IPS DF 6.9 (cell line): ENCODE results near the gene VWA5A.
A peak's percentile ranks its signal among the peaks of the same experiment; 100 is the strongest.

Source experiments
- DNase-seq: peaks from one replicate; pipeline ENCODE4 v3.0.0-alpha.2; 2013; ENCODE audit warnings: low read depth, low spot score
- H3K27ac ChIP-seq: one replicate; pipeline ENCODE4 v1.5.1; 2013; ENCODE audit warnings: low read length, control low read depth
- H3K27me3 ChIP-seq: 2 replicates; pipeline ENCODE4 v1.6.1; 2013; ENCODE audit warnings: mild to moderate bottlenecking, low read length; ENCODE audit not compliant: control insufficient read depth, insufficient read depth
- H3K36me3 ChIP-seq: 2 replicates; pipeline ENCODE4 v1.6.1; 2013; ENCODE audit warnings: low read length; ENCODE audit not compliant: control insufficient read depth, insufficient read depth
- H3K4me1 ChIP-seq: 2 replicates; pipeline ENCODE4 v1.6.1; 2013; ENCODE audit warnings: low read length; ENCODE audit not compliant: control insufficient read depth, insufficient read depth
- H3K4me3 ChIP-seq: 2 replicates; pipeline ENCODE4 v1.5.1; 2013; ENCODE audit warnings: mild to moderate bottlenecking, low read length
- H3K9me3 ChIP-seq: 2 replicates; pipeline ENCODE4 v1.6.1; 2013; ENCODE audit warnings: low read length, inconsistent platforms; ENCODE audit not compliant: control insufficient read depth, insufficient read depth
- WGBS: extraction: QIAGEN DNeasy Blood & Tissue Kit; methylation state at CpG from one replicate; pipeline ENCODE4 v1.1.7; 2013; ENCODE audit warnings: mixed read lengths, missing lambda C conversion rate; ENCODE audit not compliant: insufficient read length, insufficient coverage; 5-methylcytosine and 5-hydroxymethylcytosine counted together

VWA5A gene, protein sequence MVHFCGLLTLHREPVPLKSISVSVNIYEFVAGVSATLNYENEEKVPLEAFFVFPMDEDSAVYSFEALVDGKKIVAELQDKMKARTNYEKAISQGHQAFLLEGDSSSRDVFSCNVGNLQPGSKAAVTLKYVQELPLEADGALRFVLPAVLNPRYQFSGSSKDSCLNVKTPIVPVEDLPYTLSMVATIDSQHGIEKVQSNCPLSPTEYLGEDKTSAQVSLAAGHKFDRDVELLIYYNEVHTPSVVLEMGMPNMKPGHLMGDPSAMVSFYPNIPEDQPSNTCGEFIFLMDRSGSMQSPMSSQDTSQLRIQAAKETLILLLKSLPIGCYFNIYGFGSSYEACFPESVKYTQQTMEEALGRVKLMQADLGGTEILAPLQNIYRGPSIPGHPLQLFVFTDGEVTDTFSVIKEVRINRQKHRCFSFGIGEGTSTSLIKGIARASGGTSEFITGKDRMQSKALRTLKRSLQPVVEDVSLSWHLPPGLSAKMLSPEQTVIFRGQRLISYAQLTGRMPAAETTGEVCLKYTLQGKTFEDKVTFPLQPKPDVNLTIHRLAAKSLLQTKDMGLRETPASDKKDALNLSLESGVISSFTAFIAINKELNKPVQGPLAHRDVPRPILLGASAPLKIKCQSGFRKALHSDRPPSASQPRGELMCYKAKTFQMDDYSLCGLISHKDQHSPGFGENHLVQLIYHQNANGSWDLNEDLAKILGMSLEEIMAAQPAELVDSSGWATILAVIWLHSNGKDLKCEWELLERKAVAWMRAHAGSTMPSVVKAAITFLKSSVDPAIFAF

DNA sequence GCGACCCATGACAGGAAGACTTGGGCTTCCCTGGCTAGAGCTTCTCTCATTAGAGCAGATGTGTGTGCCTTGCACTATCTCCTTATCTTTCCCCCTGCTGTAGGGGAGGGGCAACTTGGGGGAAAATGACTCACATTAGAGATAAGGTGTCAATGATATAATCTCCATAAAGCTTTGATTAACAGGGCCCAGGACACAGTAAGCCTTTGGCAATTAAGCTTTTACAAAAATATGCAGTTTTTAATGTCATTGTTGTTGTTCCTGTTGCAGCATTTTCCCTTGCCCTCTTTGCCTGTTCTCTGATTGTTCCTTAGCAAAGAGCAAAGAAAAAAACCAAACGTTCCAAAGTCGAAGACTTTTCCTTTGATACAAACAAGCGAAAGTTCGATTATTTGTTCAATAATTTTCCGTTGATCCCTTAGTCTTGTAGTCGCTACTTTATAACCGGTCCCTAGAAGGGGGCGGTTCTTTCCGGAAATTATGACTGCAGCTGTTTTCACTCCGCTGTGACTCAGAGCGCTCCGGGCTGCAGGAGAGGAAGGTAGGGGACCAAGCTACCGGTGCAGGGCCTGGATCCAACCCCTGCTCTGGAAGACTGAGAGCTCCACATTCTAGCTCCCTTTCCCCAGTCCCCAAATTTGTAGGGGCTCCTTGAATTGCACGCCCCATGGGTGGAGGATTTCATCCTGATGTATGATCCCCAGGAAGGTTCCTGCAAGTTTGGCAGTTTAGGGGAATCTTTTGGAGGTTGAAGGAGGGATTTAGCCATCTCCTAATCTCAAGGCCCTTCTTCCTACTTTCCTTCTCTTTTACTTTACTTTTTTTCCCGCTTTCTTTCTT, at the start of gene VWA5A:
TSS of gene VWA5A (plus strand) at position 509 of the 840 bp plus-strand sequence. CDS start 2,062 bp downstream, outside the sequence.
- Histone ChIP-seq H3K36me3 (no peaks in the 10 kb centered on the region; the same call in 1 of the 2 replicates), H3K4me3 (peak within 1 kb of the TSS; percentile 31; the same call in 1 of the 2 replicates), H3K27me3 (no peaks in the 10 kb centered on the region), H3K4me1 (no peaks in the 10 kb centered on the region), H3K27ac (no peak within 1 kb of the TSS), H3K9me3 (no peaks in the 10 kb centered on the region)
- WGBS, result no CpG with 5 or more reads among the region's 16 CpGs
- DNase-seq, result peak; percentile 61

DNA sequence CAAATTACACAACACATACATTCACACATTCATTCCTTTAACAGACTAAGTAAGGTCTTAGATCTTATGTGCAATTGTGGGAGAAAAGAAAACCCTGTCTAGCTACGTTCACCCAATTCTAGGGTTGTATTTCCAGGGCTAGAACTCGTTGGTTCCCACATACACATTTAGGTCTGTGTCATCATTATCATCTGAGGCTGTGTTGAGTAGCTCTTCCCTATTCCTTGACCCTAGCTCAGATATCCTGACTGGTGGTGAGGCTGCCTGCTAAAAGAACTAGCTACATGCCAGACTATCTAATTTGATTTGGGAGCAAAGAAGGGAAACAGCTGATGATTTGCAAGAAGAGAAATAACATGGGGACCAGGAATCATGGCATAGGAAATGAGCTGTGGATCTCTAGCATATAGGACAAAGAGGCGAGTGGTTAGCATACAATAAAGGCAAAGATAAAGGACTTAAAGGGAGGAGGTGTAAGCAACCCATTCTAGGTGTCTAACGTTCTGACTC, 46.6 kb upstream of the VWA5A start:
- Histone ChIP-seq H3K4me3 (no peak overlapping the region), H3K9me3 (no peaks in the 10 kb centered on the region), H3K36me3 (no peaks in the 10 kb centered on the region), H3K27ac (no peak overlapping the region), H3K4me1 (no peaks in the 10 kb centered on the region), H3K27me3 (no peaks in the 10 kb centered on the region)
- DNase-seq, result no peak
- WGBS, result no CpG with 5 or more reads among the region's 4 CpGs

DNA sequence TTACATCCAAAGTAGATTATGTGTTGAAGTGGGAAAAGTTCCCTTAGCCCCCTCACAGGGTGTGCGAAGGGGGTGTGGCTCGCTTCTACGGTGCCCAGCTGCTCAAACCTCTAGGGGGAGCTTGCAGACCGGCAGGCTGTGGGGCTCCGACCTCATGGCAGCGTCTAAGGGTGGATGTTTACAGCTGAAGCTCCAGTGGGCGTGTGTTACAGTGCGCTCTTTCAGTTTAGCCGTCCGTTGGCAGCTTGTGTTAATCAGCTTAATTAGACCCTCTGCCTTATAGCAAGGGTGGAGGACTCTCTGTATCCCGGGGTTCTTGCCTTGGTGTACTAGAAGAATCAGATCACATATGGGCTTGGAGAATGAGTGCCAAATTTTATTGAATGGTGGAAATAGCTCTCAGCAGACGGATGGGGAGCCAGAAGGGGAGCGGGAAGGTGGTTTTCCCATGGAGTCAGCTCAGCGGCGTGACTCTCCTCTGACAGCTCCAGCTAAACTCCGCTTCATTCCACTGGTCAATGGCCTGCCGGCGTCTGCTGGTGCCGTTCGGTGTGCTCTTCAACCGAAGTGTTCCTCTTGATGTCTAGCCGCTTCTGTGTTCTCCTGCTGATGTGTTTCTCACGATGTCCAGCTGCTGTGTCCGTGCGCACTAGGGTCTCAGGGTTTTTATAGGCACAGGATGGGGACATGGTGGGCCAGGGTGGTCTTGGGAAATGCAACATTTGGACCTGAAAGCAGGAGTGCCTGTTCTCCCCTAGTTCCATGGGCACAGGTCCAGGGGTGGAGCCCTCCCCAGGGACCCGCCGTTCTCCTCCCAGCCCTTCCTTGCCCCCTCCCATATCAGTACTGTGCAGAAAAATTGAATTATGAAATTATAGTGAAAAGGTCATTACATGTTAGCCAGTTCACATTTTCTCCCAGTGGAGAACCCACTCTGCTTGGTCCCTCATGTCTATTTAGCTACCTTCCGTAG, 45.5 kb upstream of the VWA5A start:
- H3K27me3 ChIP-seq, result no peaks in the 10 kb centered on the region
- no peak overlapping the region for H3K27ac ChIP-seq
- no peak overlapping the region for H3K4me3 ChIP-seq
- no peaks in the 10 kb centered on the region for H3K9me3 ChIP-seq
- DNase-seq, result peak; percentile 37
- H3K4me1 ChIP-seq, result no peaks in the 10 kb centered on the region
- H3K36me3 ChIP-seq, result no peaks in the 10 kb centered on the region
- no CpG with 5 or more reads among the region's 28 CpGs for WGBS

DNA sequence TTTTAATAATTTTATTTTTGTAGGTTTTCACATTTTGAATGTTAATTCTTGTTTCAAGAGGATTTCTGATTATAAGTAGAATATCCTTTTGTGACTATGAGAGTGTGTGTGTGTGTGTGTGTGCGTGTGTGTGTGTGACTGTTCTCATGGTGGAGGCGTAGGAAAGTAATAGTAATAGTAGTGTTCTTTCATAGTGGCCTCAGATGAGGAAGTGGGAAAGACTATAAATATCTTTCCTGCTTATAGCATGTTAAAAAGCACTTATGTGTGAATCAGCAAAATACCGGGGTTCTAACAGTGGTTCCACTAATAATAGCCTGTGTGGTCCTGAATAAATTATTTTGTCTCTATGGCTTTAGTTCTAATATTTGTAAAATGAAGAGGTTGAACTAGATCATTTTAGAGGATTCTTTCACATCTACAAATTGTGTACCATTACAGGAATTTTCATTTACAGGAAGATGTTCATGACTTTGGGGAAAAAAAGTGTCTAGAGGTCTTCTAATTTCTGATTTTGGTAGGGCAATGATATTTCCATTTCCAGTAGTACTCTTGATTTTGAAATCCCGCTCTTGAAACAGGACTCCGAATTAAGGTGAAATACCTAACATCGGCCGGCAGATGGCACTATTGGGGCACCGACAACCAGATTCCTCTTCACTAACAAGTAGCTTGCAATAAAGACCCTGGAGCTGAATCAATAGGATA, 44.2 kb upstream of the VWA5A start:
- Histone ChIP-seq H3K27ac (no peak overlapping the region), H3K27me3 (no peaks in the 10 kb centered on the region), H3K4me1 (no peaks in the 10 kb centered on the region), H3K4me3 (no peak overlapping the region), H3K9me3 (no peaks in the 10 kb centered on the region), H3K36me3 (no peaks in the 10 kb centered on the region)
- DNase-seq, result peak; percentile 52
- WGBS, result no CpG with 5 or more reads among the region's 8 CpGs

DNA sequence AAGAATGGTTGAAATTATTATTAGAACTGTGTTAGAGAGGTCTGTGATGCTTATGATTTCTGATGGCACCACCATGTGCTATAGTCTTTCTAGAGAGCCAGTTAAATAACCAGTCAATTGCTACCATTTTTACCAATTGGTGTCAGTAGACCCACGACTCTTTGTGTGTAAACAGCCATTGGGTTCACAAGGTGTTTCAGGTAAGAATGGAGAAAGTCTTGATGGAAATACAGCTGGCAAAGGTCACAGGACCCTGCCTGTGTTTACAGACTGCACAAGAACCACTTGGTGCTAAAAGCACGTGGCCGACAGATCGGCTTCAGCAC, 43.7 kb upstream of the VWA5A start:
- DNase-seq, result no peak
- Histone ChIP-seq H3K36me3 (no peaks in the 10 kb centered on the region), H3K4me3 (no peak overlapping the region), H3K27me3 (no peaks in the 10 kb centered on the region), H3K9me3 (no peaks in the 10 kb centered on the region), H3K27ac (no peak overlapping the region), H3K4me1 (no peaks in the 10 kb centered on the region)
- WGBS, result no CpG with 5 or more reads among the region's 4 CpGs

DNA sequence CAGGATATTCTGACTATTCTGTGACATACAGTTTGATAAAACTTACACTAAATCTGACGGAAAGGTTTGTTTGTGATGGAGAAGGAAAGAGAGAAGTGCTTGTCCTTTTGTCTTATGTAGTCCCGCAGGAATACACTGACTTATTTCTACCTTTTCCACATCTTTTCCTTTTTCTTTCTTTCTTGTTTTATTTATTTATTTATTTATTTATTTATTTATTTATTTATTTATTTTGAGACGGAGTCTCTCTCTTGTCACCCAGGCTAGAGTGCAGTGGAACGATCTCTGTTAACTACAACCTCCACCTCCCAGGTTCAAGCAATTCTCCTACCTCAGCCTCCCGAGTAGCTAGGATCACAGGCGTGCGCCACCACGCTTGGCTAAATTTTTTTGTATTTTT, 43.1 kb upstream of the VWA5A start:
- no peak overlapping the region for H3K4me3 ChIP-seq
- no peaks in the 10 kb centered on the region for H3K4me1 ChIP-seq
- H3K36me3 ChIP-seq, result no peaks in the 10 kb centered on the region
- no peak overlapping the region for H3K27ac ChIP-seq
- no peaks in the 10 kb centered on the region for H3K9me3 ChIP-seq
- no peak for DNase-seq
- no peaks in the 10 kb centered on the region for H3K27me3 ChIP-seq
- no CpG with 5 or more reads among the region's 8 CpGs for WGBS

DNA sequence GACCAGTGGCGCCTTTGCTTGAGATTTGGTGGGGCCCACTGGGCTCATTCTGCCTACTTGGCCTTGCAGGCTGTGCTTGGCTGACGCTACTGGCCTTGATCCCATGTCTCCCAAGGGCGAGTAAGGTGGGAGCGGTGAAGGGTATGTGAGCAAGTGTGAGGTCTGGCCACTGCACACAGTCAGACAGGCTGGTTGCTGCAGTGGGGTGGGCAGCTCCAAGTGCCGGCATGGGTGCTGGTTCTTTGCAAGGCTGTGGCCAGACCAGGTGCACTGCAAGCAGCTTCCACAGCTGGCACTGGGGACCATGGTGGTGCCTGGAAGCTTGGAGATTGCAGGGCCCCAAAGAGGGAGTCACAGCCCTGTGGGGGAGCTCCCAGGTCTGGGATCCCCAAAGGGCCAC, 40.7 kb upstream of the VWA5A start:
- Histone ChIP-seq H3K9me3 (no peaks in the 10 kb centered on the region), H3K36me3 (no peaks in the 10 kb centered on the region), H3K4me3 (no peak overlapping the region), H3K4me1 (no peaks in the 10 kb centered on the region), H3K27me3 (no peaks in the 10 kb centered on the region), H3K27ac (no peak overlapping the region)
- no peak for DNase-seq
- no CpG with 5 or more reads among the region's 5 CpGs for WGBS

DNA sequence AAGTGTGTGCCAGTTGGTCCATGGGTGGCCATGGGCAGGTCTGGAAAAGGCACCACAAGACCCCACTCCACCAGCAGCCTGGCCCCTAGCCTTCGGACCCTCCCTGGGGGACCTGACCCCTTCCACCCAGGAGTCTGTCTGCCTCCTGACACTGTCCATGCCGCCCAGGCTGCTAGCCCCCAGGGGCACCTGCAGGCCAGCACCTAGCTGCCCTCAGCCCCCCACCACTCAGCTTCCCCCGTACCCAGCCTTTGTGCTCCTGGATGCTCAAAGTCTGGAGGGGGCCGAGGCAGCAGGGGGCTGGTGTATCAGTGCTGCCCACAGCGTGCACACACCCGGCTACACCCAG, 39.8 kb upstream of the VWA5A start:
- no peaks in the 10 kb centered on the region for H3K9me3 ChIP-seq
- H3K27ac ChIP-seq, result no peak overlapping the region
- H3K4me3 ChIP-seq, result no peak overlapping the region
- no peaks in the 10 kb centered on the region for H3K36me3 ChIP-seq
- no CpG with 5 or more reads among the region's 6 CpGs for WGBS
- no peak for DNase-seq
- no peaks in the 10 kb centered on the region for H3K4me1 ChIP-seq
- no peaks in the 10 kb centered on the region for H3K27me3 ChIP-seq
